ENCODE data around the gene IPP.
"Not testable (repeated sequence)": the region's sequence is repeated elsewhere in the genome, so short reads cannot be mapped to it uniquely, and the experiment has no call there.

The IPP gene

GRCh38 chr1:45730075-45730779, 20.2 kb downstream of the IPP start:
- no peaks in the 10 kb centered on the region for H3K4me1 ChIP-seq (ENCODE audit: control insufficient read depth, insufficient read depth, low read length)
- no peak overlapping the region for H3K4me3 ChIP-seq (ENCODE audit: low read depth, low read length)
- ChIA-PET POLR2A (no interaction called here), CTCF (no interaction called here)
- no peaks in the 10 kb centered on the region for H3K9me3 ChIP-seq (ENCODE audit: control insufficient read depth, insufficient read depth, low read depth, low read length)
- H3K36me3 ChIP-seq (ENCODE audit: control insufficient read depth in 2 of 2, insufficient read depth in 1 of 2, low read length in 2 of 2), result peaks cover 3 to 9% of the 10 kb centered on the region in 2 experiments; a peak in 2 of 3 replicates
- no peak overlapping the region for H3K27ac ChIP-seq (ENCODE audit: extremely low read depth, low read depth, low read length)
- TF ChIP-seq ZNF350 (tag by site-specific recombination; IDR thresholded peaks at IDR 0.05), result no peak
- TF ChIP-seq PRDM10 (tag by site-specific recombination; IDR thresholded peaks at IDR 0.05), result 0 out of 2 replicates have a peak, but pooled peaks have one; percentile 43
- peak; percentile 30; the same call in 1 of the 2 replicates for TF ChIP-seq ATF2 (tag by site-specific recombination; IDR thresholded peaks at IDR 0.05; ENCODE audit: low read depth)
- no peak for TF ChIP-seq ZSCAN18 (tag by site-specific recombination; IDR thresholded peaks at IDR 0.05)
- TF ChIP-seq ZFHX2 (tag by site-specific recombination; conservative IDR thresholded peaks at IDR 0.05), result 0 out of 2 replicates have a peak, but pooled peaks have one; percentile 16
- no peak for TF ChIP-seq ZNF677 (tag by site-specific recombination; IDR thresholded peaks at IDR 0.05)
- TF ChIP-seq ZXDB (tag by site-specific recombination; IDR thresholded peaks at IDR 0.05), result no peak
- TF ChIP-seq ZNF26 (tag by site-specific recombination; IDR thresholded peaks at IDR 0.05), result no peak
- no peak for TF ChIP-seq ZNF488 (tag by site-specific recombination; IDR thresholded peaks at IDR 0.05)
- no peak for TF ChIP-seq ZNF664 (tag by site-specific recombination; IDR thresholded peaks at IDR 0.05)
- no peak for TF ChIP-seq HOXC10 (CRISPR knock-in tag; IDR thresholded peaks at IDR 0.05)

GRCh38 chr1:45726007-45726406, 24.4 kb downstream of the IPP start:
- H3K27ac ChIP-seq (ENCODE audit: extremely low read depth, low read depth, low read length); CTCF ChIA-PET; H3K4me1 ChIP-seq (ENCODE audit: control insufficient read depth, insufficient read depth, low read length); H3K4me3 ChIP-seq (ENCODE audit: low read depth, low read length); H3K9me3 ChIP-seq (ENCODE audit: control insufficient read depth, insufficient read depth, low read depth, low read length); POLR2A ChIA-PET: not testable (repeated sequence)
- 0 out of 2 replicates have a peak, but pooled peaks have one; percentile 45 for TF ChIP-seq ZNF121 (tag by site-specific recombination; IDR thresholded peaks at IDR 0.05)
- H3K36me3 ChIP-seq (ENCODE audit: control insufficient read depth in 2 of 2, insufficient read depth in 1 of 2, low read length in 2 of 2), result peaks cover 3 to 13% of the 10 kb centered on the region in 2 experiments; a peak in 2 of 3 replicates

Measured in HEK293 (cell line).